Lung (tissue), 12 donors: ENCODE measurements around the gene C11orf52. TPM values are rescaled to one million over a fixed set of nuclear protein-coding genes. Genes with fewer than 3 reads are reported as not detected.
A peak's percentile ranks its signal among the peaks of the same experiment; 100 is the strongest.

Experiments used
- ATAC-seq: fragments of 200-7000 bp; cut with Tn5 transposase; one replicate; pipeline ENCODE4 v1.9.1; 2020; ENCODE audit warnings: moderate number of reproducible peaks; ENCODE audit not compliant: insufficient read depth, low FRiP score
- DNase-seq, 3 donors: peaks; one replicate each; pipeline ENCODE4 v3.0.0-alpha.2; 2013 to 2017
- H3K27ac ChIP-seq, 2 donors: one replicate each; pipeline ENCODE4 v1.5.1; 2013; ENCODE audit warnings: mild to moderate bottlenecking in 2 of 2, moderate library complexity in 2 of 2, control low read depth in 1 of 2, inconsistent platforms in 1 of 2, low read depth in 1 of 2, low read length in 1 of 2
- H3K27me3 ChIP-seq, 3 donors: one replicate each; pipeline ENCODE4 v1.5.1; 2013; ENCODE audit warnings: low read length in 2 of 3; ENCODE audit not compliant: control insufficient read depth in 3 of 3, insufficient read depth in 3 of 3
- H3K36me3 ChIP-seq, 4 donors: one replicate each; pipeline ENCODE4 v1.5.1; 2013; ENCODE audit warnings: low read length in 4 of 4, mild to moderate bottlenecking in 1 of 4, moderate library complexity in 1 of 4; ENCODE audit not compliant: control insufficient read depth in 4 of 4, insufficient read depth in 4 of 4
- H3K4me1 ChIP-seq, 5 donors: one replicate each; pipeline ENCODE4 v1.5.1; 2013; ENCODE audit warnings: low read length in 5 of 5, mild to moderate bottlenecking in 2 of 5, moderate library complexity in 1 of 5; ENCODE audit not compliant: control insufficient read depth in 5 of 5, insufficient read depth in 5 of 5
- H3K4me3 ChIP-seq: one replicate; pipeline ENCODE4 v1.5.1; 2013; ENCODE audit warnings: mild to moderate bottlenecking, control low read depth, moderate library complexity
- H3K9ac ChIP-seq, 2 donors: one replicate each; pipeline ENCODE4 v1.5.1; 2013; ENCODE audit warnings: low read length in 2 of 2, control low read depth in 1 of 2; ENCODE audit not compliant: insufficient read depth in 1 of 2
- H3K9me3 ChIP-seq, 4 donors: one replicate each; pipeline ENCODE4 v1.5.1; 2013; ENCODE audit warnings: low read length in 3 of 4, mild to moderate bottlenecking in 1 of 4, moderate library complexity in 1 of 4; ENCODE audit not compliant: control insufficient read depth in 4 of 4, insufficient read depth in 3 of 4
- CTCF ChIP-seq: IDR thresholded peaks from 2 replicates; pipeline ENCODE4 v1.5.1; 2012; ENCODE audit warnings: mild to moderate bottlenecking; ENCODE audit errors: control extremely low read depth, extremely low read depth
- WGBS, 2 donors: extraction: QIAGEN DNeasy Blood & Tissue Kit; methylation state at CpG; one replicate each; pipeline ENCODE4 v1.1.7; 2013; 5-methylcytosine and 5-hydroxymethylcytosine counted together
- polyA plus RNA-seq, 2 donors: library from polyadenylated mRNA; stranded (reverse); fragments of 200-250 nt; gene quantifications; one replicate each; pipeline ENCODE4 v1.2.1, GENCODE V29; 2013
- total RNA-seq, 2 donors: library from RNA; depleted of rRNA in 1 of 2; stranded (reverse); fragments of >200 nt in 1 of 2; gene quantifications; one replicate each; pipeline ENCODE4 v1.2.1, GENCODE V29; 2014 to 2021
- donor health status: control.
- donor health status: control.
- donor health status: Bipolar disorder and iron deficiency.
- donor health status: healthy.
- donor health status: DM: yes; HTN: yes; CAD: no.

Gene C11orf52
- total and polyA plus RNA-seq, 4 donors, result 11.1 to 20.4 (median 15.3) TPM

DNA sequence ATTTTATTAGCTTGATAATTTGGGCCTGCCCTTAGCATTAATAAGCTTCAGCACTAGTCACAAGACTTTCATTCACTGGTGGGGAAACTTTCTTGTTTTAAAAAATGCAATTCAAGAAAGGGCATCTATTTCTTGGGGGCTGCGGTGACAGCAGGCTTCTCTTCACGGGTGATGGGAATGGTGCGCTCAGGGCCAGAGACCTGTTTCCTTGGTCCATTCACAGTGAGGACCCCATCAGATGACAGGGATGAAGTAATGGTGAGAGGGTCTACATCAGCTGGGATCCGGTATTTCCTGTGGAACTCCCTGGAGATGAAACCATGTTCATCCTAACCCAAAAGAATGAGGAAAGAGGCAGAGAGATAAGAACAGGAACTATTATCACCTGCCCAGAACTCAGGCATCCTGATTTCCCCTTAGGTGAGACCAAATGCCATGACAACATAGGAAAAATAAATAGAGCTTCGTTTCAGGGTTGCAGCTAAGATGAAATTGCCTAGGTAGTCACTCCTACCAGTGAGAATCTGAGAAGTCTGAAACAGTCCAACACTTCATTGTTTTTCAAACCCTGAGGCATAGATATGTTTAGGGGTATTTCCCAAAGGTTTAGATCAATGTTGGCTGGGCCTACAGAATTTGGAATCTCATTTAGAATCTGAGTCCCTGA is 9.9 kb upstream of the C11orf52 start:
- Histone ChIP-seq H3K4me1 (peaks cover 0 to 24% (median 9%) of the 10 kb centered on the region in 5 donors), H3K27ac (peak overlapping the region in 1 of 2 donors; percentile 92), H3K36me3 (peaks cover 0 to 6% (median 0%) of the 10 kb centered on the region in 4 donors), H3K9me3 (no peaks in the 10 kb centered on the region), H3K27me3 (no peaks in the 10 kb centered on the region), H3K4me3 (no peak overlapping the region), H3K9ac (no peak overlapping the region)
- no peak for TF ChIP-seq CTCF
- WGBS, 2 donors, result 83 to 87% methylated on average over 5 of the region's 5 CpGs
- DNase-seq, result no peak
- ATAC-seq, result no peak

DNA sequence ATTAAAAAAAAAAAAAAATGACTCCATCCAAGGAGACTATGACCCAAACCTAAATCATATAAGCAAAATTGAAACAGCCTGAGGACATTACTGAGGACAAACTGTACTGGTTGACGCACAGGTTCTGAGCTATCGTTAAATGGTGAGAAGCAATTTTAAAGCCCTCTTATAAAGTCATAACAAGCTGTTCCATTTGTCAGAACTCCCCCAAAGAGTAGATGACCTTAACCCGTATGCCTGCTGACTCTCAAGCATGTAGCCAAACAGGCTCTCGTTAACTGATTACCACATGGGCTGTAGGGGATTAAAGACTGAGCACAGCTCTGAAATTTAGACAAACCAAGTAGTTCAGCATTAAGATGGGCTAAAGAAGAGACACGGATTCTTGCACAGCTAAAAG is 9.3 kb upstream of the C11orf52 start:
- peaks cover 0 to 30% (median 11%) of the 10 kb centered on the region in 5 donors for H3K4me1 ChIP-seq
- TF ChIP-seq CTCF, result no peak
- peaks cover 0 to 6% (median 0%) of the 10 kb centered on the region in 4 donors for H3K36me3 ChIP-seq
- no peaks in the 10 kb centered on the region for H3K9me3 ChIP-seq
- H3K27me3 ChIP-seq, result no peaks in the 10 kb centered on the region
- WGBS, 2 donors, result 79 to 80% methylated on average over 5 of the region's 5 CpGs
- H3K9ac ChIP-seq, result no peak overlapping the region
- DNase-seq (no peak), ATAC-seq (no peak)
- peak overlapping the region in 1 of 2 donors; percentile 92 for H3K27ac ChIP-seq
- no peak overlapping the region for H3K4me3 ChIP-seq

GRCh38 chr11:111910676-111911562 is 7.8 kb upstream of the C11orf52 start:
- ATAC-seq (no peak), DNase-seq (no peak)
- Histone ChIP-seq H3K4me1 (peaks cover 0 to 32% (median 11%) of the 10 kb centered on the region in 5 donors), H3K27me3 (no peaks in the 10 kb centered on the region), H3K9me3 (no peaks in the 10 kb centered on the region), H3K4me3 (no peak overlapping the region), H3K9ac (no peak overlapping the region), H3K36me3 (peaks cover 0 to 6% (median 0%) of the 10 kb centered on the region in 4 donors), H3K27ac (peak overlapping the region; percentile 86 to 92)
- 59 to 71% methylated on average over 9 of the region's 9 CpGs for WGBS, 2 donors
- TF ChIP-seq CTCF, result no peak
